ENCODE data around the gene HABP4. TPM values are rescaled to one million over a fixed set of nuclear protein-coding genes. Genes with fewer than 3 reads are reported as not detected.

HABP4 gene, protein sequence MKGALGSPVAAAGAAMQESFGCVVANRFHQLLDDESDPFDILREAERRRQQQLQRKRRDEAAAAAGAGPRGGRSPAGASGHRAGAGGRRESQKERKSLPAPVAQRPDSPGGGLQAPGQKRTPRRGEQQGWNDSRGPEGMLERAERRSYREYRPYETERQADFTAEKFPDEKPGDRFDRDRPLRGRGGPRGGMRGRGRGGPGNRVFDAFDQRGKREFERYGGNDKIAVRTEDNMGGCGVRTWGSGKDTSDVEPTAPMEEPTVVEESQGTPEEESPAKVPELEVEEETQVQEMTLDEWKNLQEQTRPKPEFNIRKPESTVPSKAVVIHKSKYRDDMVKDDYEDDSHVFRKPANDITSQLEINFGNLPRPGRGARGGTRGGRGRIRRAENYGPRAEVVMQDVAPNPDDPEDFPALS
- total RNA-seq (2014; rRNA removed; shearing (Covaris generic)) = 41.0 and 51.5 TPM in 2 replicates

DNA sequence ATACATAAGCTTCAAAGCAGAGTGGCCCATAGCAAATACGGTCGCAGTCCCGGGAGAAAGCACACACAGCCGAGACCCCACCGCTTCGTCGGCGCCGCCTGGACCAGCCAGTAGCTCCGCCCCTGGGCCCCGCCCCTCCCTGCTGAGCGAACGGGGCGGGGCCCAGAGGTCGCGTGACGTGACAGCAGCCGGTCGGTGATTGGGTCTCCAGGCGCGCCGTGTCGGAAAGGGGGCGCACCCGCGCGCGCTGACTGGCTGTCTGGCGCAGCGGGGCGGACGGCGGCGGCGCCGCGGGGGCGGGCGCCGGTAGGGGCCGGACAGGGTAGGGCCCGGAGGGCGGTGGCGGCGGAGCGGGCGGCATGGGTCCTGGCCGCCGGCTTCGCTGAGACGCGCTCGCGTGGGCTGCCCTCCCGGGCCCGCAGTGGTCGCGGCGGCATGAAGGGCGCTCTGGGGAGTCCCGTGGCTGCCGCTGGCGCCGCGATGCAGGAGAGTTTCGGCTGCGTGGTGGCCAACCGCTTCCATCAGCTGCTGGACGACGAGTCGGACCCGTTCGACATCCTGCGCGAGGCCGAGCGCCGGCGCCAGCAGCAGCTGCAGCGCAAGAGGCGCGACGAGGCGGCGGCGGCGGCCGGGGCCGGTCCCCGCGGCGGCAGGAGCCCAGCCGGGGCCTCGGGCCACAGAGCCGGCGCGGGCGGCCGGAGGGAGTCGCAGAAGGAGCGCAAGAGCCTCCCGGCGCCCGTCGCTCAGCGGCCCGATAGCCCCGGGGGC, at the start of gene HABP4:
Gene HABP4, plus strand, starts transcription at position 325 of the 768 bp plus-strand sequence. Its CDS starts 111 bp downstream, at position 436.
- DNase-seq (ENCODE audit: low spot score) = peak; percentile 91

DNA sequence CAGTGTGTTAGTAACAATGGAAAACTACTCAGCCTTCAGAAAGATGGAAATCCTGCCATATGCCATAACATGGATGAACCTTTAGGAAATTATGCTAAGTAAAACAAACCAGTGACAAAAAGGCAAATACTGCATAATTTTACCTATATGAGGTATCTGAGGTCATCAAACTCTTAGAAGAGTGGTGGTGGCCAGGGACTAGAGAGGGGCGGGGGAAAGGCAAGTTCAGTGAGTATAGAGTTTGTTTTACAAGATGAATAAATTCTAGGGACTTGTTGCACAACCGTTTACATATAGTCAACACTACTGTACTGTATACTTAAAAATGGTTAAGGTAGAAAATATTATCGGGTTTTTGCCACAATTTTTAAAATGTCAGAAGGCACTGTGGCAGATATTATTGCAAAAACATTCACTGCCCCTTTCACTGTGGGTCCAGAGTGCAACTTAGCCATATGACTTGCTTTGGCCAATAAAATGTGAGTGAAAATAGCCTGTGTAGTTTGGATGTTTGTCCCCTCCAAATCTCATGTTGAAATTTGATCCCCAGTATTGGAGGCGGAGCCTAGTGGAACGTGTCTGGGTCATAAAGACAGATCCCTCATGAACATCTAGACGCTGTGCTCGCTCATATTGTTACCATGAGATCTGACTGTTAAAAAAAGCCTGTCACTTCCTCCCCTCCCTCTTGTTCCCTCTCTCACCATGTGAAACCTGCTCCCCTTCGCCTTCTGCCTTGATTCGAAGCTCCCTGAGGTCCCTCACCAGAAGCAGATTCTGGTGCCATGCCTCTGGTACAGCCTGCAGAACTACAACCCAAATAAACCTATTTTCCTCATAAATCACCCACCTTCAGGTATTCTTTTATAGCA, 41.3 kb upstream of the HABP4 start:
- DNase-seq (ENCODE audit: low spot score) = no peak

DNA sequence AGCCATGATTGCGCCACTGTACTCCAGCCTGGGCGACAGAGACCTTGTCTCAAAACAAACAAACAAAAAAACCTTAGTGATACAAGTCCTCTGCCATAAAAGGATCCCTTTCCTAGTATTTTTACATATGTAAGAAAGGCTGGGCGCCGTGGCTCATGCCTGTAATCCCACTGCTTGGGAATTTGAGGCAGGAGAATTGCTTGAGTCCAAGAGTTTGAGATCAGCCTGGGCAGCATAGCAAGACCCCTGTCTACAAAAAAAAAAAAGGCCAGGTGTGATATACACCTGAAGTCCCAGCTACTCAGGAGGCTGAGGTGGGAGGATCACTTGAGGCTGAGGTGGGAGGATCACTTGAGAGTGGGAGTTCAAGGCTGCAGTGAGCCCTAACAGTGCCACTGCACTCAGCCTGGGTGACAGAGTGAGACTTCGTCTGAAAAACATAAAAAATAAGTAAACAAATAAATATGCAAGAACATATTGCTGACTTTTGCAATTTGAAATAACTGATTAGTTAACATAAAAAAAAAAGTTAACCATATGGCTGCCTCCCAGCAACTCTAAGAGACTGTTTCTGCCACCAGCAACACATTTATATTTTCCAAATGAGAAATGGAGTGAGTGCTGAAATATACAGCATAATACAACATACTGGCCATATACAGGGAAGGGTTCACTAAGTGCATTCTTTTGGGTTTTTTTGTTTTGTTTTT, 38.7 kb upstream of the HABP4 start:
- DNase-seq (ENCODE audit: low spot score) = no peak

DNA sequence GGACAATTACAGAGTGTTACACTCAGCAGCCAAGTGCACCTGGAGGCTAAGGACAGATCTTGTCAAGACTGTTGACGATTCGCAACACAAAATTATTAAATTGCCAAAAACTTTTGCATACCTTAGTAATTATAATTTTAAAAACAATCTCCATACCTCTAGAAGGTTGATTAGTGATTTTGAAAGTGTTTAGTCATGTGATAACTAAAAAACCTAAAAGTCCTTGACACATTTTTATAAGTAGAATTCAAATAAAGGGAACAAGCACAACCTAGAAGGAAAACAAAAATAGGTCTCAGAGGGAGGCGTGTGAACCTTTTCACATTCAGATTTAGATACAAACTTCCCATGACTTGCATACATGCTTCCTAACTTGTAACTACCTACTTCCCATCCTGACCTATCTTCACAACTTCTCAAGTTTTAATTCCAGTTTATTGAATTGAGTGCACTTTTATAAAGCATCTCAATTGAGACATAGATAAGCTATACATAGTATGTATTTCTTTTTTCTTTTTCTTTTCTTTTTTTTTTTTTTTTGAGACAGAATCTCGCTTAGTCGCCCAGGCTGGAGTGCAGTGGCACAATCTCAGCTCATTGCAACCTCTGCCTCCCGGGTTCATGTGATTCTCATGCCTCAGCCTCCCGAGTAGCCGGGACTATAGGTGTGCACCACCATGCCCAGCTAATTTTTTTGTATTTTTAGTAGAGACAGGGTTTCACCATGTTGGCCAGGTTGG, 37.6 kb upstream of the HABP4 start:
- no peak for DNase-seq (ENCODE audit: low spot score)

DNA sequence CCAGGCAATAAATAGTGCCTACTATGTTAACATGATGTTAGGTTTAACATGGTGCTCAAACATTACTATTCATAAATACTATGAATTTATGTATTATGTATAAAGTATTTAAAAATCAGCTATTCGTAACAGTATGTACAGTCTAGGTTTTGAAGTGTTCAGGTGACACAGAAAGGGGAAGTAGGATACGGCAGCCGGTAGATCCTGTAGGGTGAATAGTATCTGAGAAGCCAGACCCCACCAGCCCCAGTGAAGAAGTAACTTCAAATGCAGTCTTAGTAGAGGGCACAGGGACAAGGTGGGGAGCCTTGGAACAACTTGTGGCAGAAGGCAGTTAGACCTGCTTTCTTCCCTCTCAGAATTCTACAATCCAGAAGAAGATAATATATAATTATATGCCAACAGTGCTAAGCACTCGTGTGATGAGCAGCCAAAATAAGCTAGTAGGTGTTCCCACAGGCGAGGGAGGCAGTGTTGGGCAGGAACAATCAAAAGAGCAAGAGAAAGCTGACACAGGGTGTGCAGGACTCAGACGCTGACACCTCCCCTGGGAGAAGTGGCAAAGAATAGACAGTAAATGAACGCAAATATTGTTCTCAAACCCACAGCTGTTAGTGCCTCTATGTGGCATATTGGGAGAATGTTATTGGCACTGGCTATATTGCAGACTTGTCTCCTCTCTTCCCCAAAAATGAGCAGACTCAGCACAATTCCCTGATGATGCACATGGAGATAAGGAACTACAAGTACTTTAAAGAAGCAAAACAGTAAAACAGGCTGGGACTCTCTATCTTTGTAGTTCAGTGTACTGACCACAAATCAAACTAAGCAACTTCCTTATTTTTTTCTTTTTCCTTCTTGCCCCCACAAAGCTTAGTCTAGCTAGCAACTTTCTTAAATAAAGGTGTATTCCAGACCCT, 36.4 kb upstream of the HABP4 start:
- DNase-seq (ENCODE audit: low spot score) = no peak

DNA sequence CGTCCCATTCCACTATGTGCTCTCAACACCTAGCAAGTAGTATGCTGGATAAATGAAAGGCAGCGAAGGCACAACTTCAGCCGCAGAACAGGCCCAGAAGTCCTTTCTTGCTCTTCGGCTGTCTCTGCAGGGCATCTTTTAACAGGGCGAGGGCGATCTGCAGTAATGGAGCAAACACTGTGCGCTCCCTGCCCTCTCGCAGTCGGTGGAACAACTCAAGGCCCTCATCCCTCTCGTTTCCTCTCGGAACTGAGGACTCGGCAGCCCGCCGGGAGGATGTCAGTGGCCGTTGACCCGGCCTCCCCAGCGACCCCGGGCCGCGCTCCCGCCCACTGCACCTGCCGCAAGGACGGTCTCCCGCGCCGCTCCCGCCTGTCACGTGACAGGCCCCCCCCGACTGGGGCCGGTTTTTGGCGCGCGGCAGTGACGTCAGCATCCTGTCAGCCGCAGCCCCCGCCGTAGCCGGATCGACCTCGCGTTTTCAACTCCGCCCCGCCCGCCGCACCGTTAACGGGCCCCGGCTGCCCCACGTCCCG, 32.9 kb upstream of the HABP4 start:
- DNase-seq (ENCODE audit: low spot score) = peak; percentile 83

DNA sequence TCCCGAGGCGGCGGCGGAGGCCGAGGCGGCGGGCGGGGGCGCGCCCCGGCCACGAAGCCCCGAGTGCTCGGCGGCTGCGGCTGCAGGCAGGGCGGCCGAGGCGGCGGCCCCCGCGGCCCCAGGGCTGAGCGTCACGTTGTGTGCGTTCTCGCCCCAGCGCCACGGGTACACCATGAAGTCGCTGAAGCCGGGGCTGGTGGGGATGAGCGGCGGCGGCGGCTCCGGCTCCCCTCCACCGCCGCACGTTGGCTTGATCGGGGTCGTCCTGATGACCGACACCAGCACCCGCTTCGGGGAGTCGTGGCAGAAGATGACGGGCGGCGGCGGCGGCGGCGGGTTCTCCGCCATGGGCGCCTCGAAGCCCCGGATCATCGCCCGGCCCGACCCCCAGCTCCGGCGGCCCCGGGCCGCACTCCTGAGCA, 32.3 kb upstream of the HABP4 start:
- no peak for DNase-seq (ENCODE audit: low spot score)

DNA sequence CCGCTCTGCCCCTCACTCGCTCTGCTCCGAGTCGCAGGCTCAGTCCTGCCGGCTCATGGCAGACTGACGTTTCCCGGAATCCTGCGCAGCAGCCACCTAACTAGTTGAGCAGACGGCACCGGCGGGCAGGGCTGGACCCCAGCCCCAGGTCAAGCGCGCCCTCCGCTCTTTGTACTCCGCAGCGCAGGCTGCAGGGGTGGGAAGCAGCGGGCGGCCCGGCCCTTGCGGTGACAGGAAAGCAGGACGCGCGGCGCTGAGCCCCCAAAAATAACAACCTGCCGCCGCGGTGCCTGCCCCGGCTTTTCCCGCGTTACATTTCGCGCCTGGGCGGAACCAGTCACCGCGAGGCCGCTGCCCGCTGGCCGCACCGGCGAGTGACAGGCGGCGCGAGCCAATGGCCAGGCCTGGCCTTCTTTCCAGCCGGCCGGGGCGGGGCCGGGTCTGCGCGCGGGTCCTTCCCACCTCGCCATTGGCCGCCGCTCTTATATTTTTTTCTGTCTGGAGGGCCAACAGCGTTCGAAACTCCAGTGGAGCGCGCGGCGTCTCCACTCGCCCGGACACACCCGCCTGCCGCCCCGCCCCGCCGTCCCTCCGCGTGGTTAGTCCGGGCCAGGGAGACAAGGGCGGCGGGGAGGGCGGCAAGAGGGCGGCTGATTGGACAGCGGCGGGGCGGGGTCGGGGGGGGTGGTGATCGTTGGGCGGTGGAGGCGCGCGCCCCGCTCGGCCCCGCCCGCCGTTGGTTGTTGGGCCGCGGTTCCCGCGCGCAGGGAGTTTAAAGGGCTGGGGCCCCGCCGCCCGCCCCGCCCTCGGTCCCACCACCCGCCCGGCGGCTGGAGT, 31.7 kb upstream of the HABP4 start, which contains the start of gene ZNF367:
Gene ZNF367, minus strand, starts transcription at position 288 of the 837 bp plus-strand sequence. CDS start 338 bp downstream, outside the sequence.
- DNase-seq (ENCODE audit: low spot score) = peak; percentile 98

DNA sequence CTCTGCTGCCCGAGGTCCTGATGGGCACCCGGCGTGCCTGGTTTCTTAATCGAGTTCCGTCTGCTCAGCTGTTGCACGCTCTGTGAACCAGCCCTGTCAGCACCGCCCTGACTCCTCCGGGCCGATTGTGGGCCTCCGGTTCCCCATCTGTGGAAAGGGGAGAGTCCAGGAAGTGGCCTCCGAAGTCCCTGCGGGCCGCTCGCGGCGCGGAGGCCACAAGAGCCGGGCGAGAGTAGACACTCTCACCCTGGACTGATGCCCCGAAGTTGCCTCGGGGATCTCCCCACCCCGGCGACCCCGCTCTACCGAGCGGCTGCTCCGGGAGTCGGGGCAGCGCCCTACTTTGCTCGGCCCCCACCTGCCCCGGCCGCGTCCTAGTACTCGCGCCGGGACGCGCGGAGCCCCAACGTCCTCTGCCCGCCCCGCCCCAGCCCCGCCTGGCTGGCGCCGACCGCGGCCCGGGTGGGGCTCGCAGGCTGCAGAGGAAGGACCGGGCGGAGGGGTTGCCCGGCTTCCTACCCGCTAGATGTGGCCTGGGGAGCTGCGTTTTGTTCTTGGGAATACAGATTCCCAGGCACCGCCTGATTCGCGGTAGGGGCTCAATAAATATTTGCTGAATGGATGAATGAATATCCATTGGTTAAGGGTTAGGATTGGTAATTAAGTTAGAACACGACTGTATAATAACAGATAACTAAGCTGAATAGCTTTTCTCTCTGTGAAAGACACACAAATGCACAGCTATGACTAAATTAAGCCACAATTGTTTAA, 30.9 kb upstream of the HABP4 start:
- DNase-seq (ENCODE audit: low spot score) = peak; percentile 71

DNA sequence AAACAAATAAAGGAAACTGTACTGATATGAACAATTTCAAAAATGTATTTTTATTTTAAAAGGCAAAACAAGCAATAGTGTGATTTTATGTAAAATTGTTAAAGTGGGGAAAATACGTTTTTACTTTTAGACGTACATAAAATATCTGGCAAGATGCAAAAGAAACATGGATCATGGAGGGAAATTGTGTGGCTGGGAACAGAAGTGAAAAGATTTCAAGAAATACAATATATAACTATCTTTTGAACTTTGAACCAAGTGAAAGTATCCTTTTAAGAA, 30.3 kb upstream of the HABP4 start:
- no peak for DNase-seq (ENCODE audit: low spot score)

DNA sequence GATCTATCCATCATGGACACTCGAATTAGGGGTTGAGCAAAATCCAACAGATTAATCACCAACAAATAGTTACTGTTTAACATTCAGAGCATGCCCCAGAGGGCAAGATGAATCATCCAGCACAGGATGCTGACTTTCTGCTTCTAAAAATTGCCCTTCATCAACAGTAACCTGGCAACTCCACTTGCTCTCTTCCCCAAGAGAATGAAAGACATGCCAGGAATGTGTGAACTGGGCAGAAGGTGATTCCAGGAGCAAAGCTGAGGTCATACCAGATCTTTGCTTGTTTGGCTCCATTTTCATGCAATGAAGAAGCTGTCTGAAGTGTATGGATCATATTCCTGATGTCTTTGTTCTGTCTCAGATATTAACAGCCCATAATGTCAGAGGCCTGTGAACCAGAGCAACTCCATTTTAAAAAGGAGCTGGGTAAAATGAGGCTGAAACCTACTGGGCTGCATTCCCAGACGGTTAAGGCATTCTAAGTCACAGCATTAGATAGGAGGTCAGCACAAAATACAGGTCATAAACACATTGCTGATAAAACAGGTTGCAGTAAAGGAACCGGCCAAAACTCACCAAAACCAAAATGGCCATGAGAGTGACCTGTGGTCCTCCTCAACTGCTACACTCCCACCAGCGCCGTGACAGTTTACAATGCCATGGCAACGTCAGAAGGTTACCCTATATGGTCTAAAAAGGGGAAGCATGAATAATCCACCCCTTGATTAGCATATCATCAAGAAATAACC, 29.3 kb upstream of the HABP4 start:
- peak; percentile 100 for DNase-seq (ENCODE audit: low spot score)

DNA sequence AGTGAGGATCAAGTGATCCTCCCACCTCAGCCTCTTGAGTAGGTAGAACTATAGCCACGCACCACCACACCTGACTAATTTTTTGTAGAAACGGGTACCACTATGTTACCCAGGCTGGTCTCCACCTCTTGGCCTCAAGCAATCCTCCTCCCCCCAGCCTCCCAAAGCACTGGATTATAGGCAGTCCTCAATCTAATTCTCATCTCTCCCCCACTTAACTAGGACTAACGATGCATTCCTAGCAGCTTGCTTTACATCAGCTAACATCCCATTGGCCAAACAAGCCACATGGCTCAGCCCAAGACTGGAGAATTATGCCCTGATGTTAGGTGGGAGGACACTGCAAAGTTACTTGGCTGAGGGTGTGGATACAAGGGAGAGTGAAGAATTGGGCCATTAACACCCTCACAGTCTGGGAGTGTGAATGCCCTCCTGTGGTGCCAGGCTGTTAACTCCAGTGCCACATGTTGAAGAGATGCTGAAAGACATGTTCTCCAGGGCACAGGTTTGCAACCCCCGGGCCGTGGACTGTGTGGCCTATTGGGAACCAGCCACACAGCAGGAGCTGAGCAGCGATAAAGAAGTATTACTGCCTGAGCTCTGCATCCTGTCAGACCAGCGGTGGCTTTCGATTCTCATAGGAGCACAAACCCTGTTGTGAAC, 26.5 kb upstream of the HABP4 start:
- DNase-seq (ENCODE audit: low spot score) = no peak

DNA sequence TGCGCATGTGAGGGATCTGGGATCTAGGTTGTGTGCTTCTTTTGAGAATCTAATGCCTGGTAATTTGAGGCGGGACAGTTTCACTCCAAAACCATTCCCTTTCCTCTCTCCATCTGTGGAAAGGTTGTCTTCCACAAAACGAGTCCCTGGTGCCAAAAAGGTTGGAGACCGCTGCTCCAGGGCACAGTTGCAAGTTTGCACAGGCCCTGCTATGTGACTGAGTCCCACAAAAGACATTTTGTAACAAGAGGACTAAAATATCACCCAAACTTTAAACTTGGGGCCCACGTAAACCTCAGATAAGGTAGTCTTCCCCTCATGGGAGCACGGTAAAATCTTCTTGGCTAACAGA, 26.0 kb upstream of the HABP4 start:
- no peak for DNase-seq (ENCODE audit: low spot score)

DNA sequence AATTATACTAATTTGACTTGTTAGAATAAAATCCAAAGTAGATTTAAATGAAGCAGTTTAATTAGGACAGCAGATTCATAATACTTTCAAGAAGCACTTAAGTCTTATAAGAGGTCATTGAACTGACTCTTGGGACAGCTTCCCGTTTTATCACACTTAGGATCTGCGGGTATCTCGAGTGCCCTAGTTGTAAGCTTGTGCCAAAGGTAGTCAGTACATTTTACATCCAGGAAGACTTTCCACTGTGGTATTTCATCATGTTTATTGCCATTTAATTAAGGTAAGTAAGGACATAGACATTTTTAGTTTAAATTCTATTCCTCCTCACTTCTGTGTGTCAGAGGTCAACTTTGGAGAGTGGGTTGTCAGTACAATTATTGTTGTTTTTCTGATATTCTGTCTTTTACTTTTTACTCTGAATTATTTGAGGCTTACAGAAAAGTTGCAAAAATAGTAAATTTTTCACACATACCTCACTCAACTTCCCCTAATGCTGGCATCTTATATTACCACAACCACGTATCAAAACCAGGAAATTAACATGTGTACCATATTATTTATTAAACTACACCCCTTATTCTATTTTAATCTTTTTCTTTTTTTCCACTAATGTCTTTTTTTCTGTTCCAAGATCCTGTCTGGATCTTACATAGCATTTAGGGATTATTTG, 24.3 kb upstream of the HABP4 start:
- no peak for DNase-seq (ENCODE audit: low spot score)

DNA sequence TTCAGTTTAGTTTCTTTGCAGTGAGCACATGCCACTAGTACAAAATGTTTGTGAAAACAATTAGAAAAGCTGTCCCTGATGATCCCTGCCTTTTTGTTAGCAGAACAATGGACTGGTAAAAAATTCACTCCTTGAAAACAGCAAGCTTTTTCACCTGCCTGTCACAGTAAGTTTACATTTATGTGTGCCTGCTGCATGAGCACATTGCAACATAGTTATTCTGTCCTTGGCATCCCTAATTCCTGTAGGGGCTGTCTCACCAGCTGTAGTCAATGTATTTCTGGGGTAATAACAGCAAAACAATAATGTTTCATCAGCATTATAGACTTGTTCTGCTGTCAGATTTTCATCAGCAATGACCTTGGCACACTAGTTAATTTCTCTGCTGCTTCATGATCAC, 20.2 kb upstream of the HABP4 start:
- DNase-seq (ENCODE audit: low spot score) = no peak

DNA sequence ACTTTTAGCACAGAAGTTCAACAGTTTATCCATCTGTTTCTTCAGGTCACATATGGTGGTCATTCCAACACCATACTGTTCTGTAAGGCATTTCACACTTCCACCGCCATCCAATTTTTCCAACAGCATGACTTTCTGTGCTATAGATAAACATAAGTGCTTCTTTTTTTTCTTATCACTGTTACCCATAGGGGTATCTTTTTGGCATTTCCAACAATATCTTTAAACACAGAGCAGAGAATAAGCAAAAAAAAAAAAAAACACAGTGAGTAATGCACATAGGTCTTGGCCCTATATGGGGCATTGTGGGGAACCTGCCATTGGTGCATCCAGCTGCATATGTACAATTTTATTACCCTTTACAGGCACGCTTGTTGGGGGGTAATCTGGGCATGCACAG, 19.6 kb upstream of the HABP4 start:
- no peak for DNase-seq (ENCODE audit: low spot score)
